Body of pancreas (tissue), 4 donors: Measurements from ENCODE around the gene SEMA7A. TPM values are rescaled to one million over a fixed set of nuclear protein-coding genes. Genes with fewer than 3 reads are reported as not detected.

Source experiments
- ATAC-seq: fragments of 150-250 bp; one replicate; pipeline ENCODE4 v1.9.1; 2016
- DNase-seq, 4 donors: peaks; one replicate each; pipeline ENCODE4 v3.0.0-alpha.2; 2019
- H3K27ac ChIP-seq, 4 donors: fragments of 200-600 bp; sonication (generic); 1 replicate in 3 of 4; 2 replicates in 1 of 4; pipeline versions ENCODE4 v1.5.1 to v1.6.1; 2016 to 2019; ENCODE audit warnings: mild to moderate bottlenecking in 1 of 4, mixed read lengths in 1 of 4, moderate library complexity in 1 of 4
- H3K27me3 ChIP-seq, 2 donors: fragments of 200-600 bp; sonication (generic); one replicate each; pipeline ENCODE4 v1.6.0; 2016; ENCODE audit warnings: mild to moderate bottlenecking in 1 of 2
- H3K36me3 ChIP-seq, 2 donors: fragments of 200-600 bp; sonication (generic); replicated peaks in 1 of 2; 2 replicates each; pipeline ENCODE4 v1.5.1; 2016; ENCODE audit warnings: low read depth in 2 of 2; ENCODE audit not compliant: insufficient read depth in 1 of 2
- H3K4me1 ChIP-seq: fragments of 200-600 bp; sonication (generic); one replicate; pipeline ENCODE4 v1.6.0; 2016
- H3K4me3 ChIP-seq, 2 donors: fragments of 200-600 bp; sonication (generic); 1 replicate in 1 of 2; 2 replicates in 1 of 2; pipeline ENCODE4 v1.5.1; 2016 to 2019
- H3K9me3 ChIP-seq, 3 donors: fragments of 200-600 bp; sonication (generic); 1 replicate in 2 of 3; 2 replicates in 1 of 3; pipeline ENCODE4 v1.5.1; 2016
- POLR2A ChIP-seq, 3 donors: fragments of 450-650 bp; IDR thresholded peaks; one replicate each; pipeline ENCODE4 v1.6.1; 2016; ENCODE audit warnings: antibody characterized with exemption in 3 of 3, mild to moderate bottlenecking in 2 of 3
- WGBS, 2 donors: methylation state at CpG; one replicate each; pipeline ENCODE4 v1.1.5; 2017; 5-methylcytosine and 5-hydroxymethylcytosine counted together
- intact Hi-C: fragments of 100-400 bp; cut with DNase I; formaldehyde crosslinking; loops from one replicate; pipeline ENCODE4 v1.15.1; 2023
- total RNA-seq, 2 donors: library from RNA; depleted of rRNA; stranded (reverse); fragments of >200 nt; gene quantifications; one replicate each; pipeline ENCODE4 v1.1.0, GENCODE V29; 2016
- TF ChIP-seq, protein P1 (sequence below), 7 experiments: fragments of 450-650 bp in 4 of 7; fragments of 200-600 bp in 3 of 7; sonication (generic) in 3 of 7; IDR thresholded peaks; one replicate each; pipeline ENCODE4 v1.5.1; 2016 to 2019; ENCODE audit warnings: antibody characterized with exemption in 7 of 7

SEMA7A gene
- total RNA-seq, 2 donors from 2014 or later = 0.33 to 0.52 TPM

DNA sequence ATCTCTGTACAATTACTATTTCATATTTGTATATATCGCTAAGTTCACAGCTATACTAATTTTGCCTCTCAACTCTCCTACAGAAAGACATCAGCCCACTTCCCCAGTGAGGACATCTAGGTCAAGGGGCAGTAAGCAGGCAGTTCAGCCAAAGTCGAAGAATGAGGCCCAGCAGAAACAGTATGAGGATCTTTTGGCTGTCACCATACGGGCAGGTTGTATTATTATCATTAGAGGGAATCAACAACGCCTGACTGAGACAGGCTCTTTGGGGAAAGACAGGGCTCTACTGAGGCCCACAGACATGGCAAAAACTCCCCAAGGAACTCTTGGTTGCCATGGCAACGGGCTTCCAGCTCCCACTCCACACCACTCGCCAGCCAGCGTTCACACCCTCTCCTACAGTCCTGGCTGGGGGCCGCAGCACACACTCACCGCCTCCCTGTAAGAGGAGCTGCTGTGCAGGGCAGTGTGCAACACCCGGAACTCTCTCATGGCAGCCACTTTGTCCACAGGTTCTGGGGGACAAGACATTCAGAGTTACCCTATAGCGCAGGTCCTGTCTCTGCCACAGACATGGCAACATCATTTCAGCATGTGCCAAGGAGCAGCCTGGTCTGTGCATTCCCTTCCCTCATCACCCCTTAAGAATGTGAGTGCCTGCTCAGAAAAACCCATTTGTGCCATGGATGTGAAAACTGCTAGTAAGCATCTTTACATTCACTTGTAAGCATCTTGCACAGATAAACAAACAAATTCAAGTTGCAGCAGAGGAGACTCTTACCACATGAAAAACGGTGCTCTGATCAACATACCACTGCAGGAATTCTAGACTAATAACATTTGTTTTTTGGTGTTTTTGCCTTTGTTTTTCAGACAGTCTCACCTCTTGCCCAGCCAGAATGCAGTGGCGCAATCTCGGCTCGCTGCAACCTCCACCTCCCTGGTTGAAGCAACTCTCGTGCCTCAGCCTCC is 18.4 kb upstream of the SEMA7A start:
- intact Hi-C loops = no loop called here
- Histone ChIP-seq H3K4me1 (no peaks in the 10 kb centered on the region), H3K27me3 (no peaks in the 10 kb centered on the region), H3K9me3 (no peaks in the 10 kb centered on the region), H3K36me3 (peaks cover 0 to 18% of the 10 kb centered on the region in 2 donors), H3K27ac (no peak overlapping the region), H3K4me3 (no peak overlapping the region)
- WGBS, 2 donors = 81 to 85% methylated on average over 12 to 16 of the region's 16 CpGs
- no peak for DNase-seq
- no peak for TF ChIP-seq POLR2A (IDR thresholded peaks at IDR 0.05)
- TF ChIP-seq, protein P1, sequence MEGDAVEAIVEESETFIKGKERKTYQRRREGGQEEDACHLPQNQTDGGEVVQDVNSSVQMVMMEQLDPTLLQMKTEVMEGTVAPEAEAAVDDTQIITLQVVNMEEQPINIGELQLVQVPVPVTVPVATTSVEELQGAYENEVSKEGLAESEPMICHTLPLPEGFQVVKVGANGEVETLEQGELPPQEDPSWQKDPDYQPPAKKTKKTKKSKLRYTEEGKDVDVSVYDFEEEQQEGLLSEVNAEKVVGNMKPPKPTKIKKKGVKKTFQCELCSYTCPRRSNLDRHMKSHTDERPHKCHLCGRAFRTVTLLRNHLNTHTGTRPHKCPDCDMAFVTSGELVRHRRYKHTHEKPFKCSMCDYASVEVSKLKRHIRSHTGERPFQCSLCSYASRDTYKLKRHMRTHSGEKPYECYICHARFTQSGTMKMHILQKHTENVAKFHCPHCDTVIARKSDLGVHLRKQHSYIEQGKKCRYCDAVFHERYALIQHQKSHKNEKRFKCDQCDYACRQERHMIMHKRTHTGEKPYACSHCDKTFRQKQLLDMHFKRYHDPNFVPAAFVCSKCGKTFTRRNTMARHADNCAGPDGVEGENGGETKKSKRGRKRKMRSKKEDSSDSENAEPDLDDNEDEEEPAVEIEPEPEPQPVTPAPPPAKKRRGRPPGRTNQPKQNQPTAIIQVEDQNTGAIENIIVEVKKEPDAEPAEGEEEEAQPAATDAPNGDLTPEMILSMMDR (IDR thresholded peaks at IDR 0.05) = no peak
- ATAC-seq = no peak

DNA sequence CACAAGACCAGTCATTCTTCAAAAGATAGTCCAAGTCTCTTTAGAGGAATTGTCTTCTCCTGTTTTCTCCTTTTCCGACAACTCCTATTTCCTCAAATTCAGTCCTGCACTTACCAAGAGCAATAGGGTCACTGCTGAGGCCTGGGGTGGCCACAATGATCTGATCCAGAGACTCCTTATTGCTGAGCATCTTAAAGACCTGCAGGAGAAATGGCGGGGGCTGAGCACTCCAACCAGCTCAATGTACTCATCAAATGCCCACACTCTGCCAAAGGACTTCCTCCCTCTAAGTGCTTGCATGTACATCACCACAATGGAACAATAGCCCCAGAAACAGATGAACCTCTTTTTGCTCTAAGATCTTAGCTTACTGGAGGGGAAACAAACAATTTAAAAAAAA is 17.6 kb upstream of the SEMA7A start:
- 82 to 84% methylated on average over 2 of the region's 2 CpGs for WGBS, 2 donors

DNA sequence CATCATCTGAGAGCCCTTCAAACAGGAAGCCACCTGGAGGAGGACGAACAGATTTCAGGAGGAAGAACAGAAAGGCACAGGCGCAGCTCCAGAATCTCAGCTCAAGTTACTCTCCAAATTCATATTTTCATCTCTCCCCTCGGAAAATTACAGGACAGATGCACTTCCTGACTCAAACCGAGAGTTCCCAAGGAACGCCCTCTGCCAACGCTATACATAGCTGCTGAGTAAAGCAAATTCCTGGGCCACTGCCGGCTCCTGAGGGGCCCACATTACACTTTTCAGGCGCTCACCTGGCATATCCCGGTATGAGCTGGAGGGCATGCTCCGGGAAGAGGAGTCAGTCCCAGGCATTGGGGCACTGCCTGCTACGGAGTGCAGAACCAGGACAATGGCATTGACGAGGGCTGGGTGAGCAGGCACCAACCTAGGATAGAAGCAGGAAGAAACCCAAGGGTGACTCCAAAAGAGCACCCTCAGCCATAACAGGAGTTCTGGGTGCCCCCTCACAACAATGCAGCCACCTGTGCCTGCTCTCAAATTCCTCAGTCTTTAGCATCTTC is 16.0 kb upstream of the SEMA7A start:
- Histone ChIP-seq H3K27ac (no peak overlapping the region), H3K9me3 (no peaks in the 10 kb centered on the region), H3K36me3 (peaks cover 0 to 23% of the 10 kb centered on the region in 2 donors), H3K4me1 (no peaks in the 10 kb centered on the region), H3K27me3 (no peaks in the 10 kb centered on the region), H3K4me3 (no peak overlapping the region)
- WGBS, 2 donors = 94% methylated on average over 11 to 12 of the region's 12 CpGs
- intact Hi-C loops = loop anchor here (10.0 kb wide), 1 partner anchor 175 kb away; no protein-coding TSS in a partner anchor
- no peak for ATAC-seq
- no peak for DNase-seq
- TF ChIP-seq POLR2A (IDR thresholded peaks at IDR 0.05) = no peak
- TF ChIP-seq, protein P1 (IDR thresholded peaks at IDR 0.05) = no peak

More for the DNA sequence above, 17.6 kb upstream of the SEMA7A start:
- H3K27me3 ChIP-seq = no peaks in the 10 kb centered on the region
- H3K27ac ChIP-seq = no peak overlapping the region
- DNase-seq (no peak), ATAC-seq (no peak)
- intact Hi-C loops = no loop called here
- no peaks in the 10 kb centered on the region for H3K9me3 ChIP-seq
- H3K4me1 ChIP-seq = no peaks in the 10 kb centered on the region
- TF ChIP-seq, protein P1 (IDR thresholded peaks at IDR 0.05) = no peak
- no peak for TF ChIP-seq POLR2A (IDR thresholded peaks at IDR 0.05)
- no peak overlapping the region for H3K4me3 ChIP-seq
- peaks cover 0 to 18% of the 10 kb centered on the region in 2 donors for H3K36me3 ChIP-seq

DNA sequence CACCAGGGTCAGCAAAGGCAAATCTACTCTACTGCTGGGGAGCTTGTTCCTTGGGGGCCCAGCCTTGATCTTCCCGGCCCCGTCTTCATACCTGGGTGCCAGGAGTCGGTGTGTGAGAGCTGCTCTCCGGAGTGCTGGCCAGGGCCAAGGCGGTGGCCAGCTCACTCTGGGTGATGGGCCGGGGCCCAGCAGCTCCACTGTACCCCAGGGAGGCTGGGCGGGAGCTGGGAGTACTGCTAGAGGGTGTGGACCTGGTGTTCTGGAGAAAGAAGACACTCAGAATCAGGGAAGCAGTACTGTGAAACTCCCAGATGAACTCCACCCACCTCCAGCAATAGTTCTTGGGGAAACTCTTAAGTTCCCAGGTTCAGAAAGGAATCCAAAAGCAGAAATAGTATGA is 15.3 kb upstream of the SEMA7A start:
- Histone ChIP-seq H3K27ac (no peak overlapping the region), H3K36me3 (peaks cover 0 to 23% of the 10 kb centered on the region in 2 donors), H3K27me3 (no peaks in the 10 kb centered on the region), H3K4me3 (no peak overlapping the region), H3K4me1 (no peaks in the 10 kb centered on the region), H3K9me3 (no peaks in the 10 kb centered on the region)
- intact Hi-C loops = loop anchor here (10.0 kb wide), 1 partner anchor 176 kb away; no protein-coding TSS in a partner anchor
- TF ChIP-seq, protein P1 (IDR thresholded peaks at IDR 0.05) = no peak
- TF ChIP-seq POLR2A (IDR thresholded peaks at IDR 0.05) = no peak
- no peak for ATAC-seq
- no peak for DNase-seq
- WGBS, 2 donors = 78 to 90% methylated on average over 1 to 7 of the region's 7 CpGs
